Thoracic aorta (tissue), 2 donors: ENCODE results near the gene COL18A1. TPM values are rescaled to one million over a fixed set of nuclear protein-coding genes. Genes with fewer than 3 reads are reported as not detected.

ENCODE experiments used
- ATAC-seq: fragments of 150-250 bp; one replicate; pipeline ENCODE4 v1.8.0; 2017; ENCODE audit warnings: low read depth; ENCODE audit not compliant: insufficient number of reproducible peaks, low FRiP score
- DNase-seq: peaks from one replicate; pipeline ENCODE4 v3.0.0-alpha.2; 2020; ENCODE audit warnings: low spot score
- H3K27ac ChIP-seq, 2 donors: fragments of 200-600 bp; sonication (generic); 1 replicate in 1 of 2; 2 replicates in 1 of 2; pipeline ENCODE4 v1.5.1; 2016; ENCODE audit warnings: mild to moderate bottlenecking in 2 of 2, moderate library complexity in 2 of 2
- H3K27me3 ChIP-seq: fragments of 200-600 bp; sonication (generic); replicated peaks from 2 replicates; pipeline ENCODE4 v1.6.0; 2016; ENCODE audit warnings: mild to moderate bottlenecking; ENCODE audit not compliant: insufficient read depth
- H3K36me3 ChIP-seq: fragments of 200-600 bp; sonication (generic); one replicate; pipeline ENCODE4 v1.5.1; 2016
- H3K4me1 ChIP-seq, 2 donors: fragments of 200-600 bp; sonication (generic); 1 replicate in 1 of 2; 2 replicates in 1 of 2; pipeline versions ENCODE4 v1.5.1 to v1.6.0; 2016; ENCODE audit warnings: low read depth in 2 of 2, mild to moderate bottlenecking in 1 of 2; ENCODE audit not compliant: control insufficient read depth in 1 of 2
- H3K4me3 ChIP-seq: fragments of 200-600 bp; sonication (generic); 2 replicates; pipeline ENCODE4 v1.5.1; 2016; ENCODE audit warnings: mild to moderate bottlenecking
- H3K9me3 ChIP-seq: fragments of 200-600 bp; sonication (generic); 2 replicates; pipeline ENCODE4 v1.5.1; 2016
- CTCF ChIP-seq: fragments of 200-600 bp; sonication (generic); IDR thresholded peaks from one replicate; pipeline ENCODE4 v1.5.1; 2019; ENCODE audit warnings: antibody characterized with exemption
- total RNA-seq, 2 donors: library from RNA; depleted of rRNA; stranded (reverse); fragments of >200 nt; gene quantifications; one replicate each; pipeline versions ENCODE4 v1.1.0 to v1.2.3, GENCODE V29; 2016

COL18A1 gene
- total RNA-seq, 2 donors from 2014 or later = 507 to 811 TPM

DNA sequence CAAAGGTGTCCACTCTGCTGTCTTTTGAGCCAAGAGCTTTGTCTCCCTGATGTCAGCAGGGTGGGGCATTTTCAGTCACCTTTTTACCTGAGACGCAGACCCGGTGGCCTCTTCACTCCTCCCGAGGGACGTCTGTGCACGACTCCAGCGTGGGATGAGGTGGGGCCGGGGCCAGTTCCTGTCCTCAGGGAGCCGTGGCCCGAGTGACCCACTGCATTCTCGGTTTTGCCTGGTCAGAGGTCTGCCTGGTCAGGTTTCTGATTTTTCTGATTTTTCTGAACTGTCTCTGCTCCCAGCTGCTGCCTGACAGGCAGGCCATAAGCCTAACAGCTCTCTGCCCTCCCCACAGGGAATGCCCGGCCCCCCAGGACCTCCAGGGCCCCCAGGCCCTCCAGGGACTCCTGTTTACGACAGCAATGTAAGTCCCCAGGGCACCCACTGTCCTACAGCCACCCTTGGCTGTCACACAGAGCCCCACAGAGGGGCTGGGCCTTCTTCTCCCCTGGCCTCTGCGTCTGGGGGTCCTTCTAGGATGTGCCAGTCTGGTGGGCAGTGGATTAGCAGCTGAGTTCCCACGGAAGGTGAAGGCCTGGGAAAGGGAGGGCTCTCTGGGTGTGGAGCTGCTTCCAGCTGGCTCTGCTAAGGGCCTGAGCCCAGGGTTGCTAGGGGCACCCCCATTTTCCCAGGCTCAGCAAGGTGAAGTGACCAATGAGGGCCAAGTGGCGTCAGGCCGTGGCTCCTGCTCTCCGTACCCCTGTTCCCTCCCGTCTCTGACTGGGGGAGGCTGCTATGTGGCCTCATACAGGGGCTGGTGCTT, 91.4 kb downstream of the COL18A1 start:
- no peak overlapping the region for H3K4me3 ChIP-seq
- ATAC-seq = no peak
- H3K9me3 ChIP-seq = no peaks in the 10 kb centered on the region
- TF ChIP-seq CTCF = no peak
- H3K36me3 ChIP-seq = peaks cover 72% of the 10 kb centered on the region
- no peaks in the 10 kb centered on the region for H3K4me1 ChIP-seq
- H3K27me3 ChIP-seq = no peaks in the 10 kb centered on the region
- no peak overlapping the region for H3K27ac ChIP-seq
- DNase-seq = no peak

GRCh38 chr21:45496968-45497845, 92.2 kb downstream of the COL18A1 start:
- TF ChIP-seq CTCF = no peak

DNA sequence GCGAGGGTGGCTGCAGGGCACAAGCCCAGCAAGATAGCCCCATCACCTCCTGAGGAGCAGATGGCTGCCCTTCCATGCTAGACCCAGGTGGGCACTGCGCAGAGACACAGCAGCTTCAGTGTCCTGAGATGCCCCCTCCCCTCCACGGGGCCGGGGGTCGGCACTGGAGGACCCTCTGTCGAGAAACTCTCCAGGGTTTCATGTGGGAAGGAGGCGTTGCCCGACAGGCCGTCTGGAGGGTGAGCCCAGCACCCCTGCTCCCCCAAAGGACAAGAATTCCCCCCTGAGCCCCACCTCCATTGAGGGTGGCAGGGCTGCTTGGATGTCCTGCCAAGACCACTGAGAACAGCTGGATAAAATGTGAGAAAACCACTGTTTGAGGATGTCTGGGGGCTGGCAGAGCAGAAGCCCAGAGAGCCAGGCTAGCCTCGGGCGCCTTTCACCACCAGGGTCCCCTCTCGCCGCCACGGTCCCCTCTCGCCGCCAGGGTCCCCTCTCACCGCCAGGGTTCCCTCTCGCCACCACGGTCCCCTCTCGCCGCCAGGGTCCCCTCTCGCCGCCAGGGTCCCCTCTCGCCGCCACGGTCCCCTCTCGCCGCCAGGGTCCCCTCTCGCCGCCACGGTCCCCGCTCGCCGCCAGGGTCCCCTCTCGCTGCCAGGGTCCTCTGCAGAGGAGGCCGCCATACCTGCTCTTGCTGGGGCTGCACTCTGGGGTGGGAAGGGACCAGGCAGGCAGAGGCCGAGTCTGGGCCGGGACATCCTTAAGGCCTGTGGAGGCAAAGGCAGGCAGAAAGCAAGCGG, 93.1 kb downstream of the COL18A1 start:
- Histone ChIP-seq H3K9me3 (no peaks in the 10 kb centered on the region), H3K27me3 (no peaks in the 10 kb centered on the region), H3K4me1 (no peaks in the 10 kb centered on the region), H3K36me3 (peaks cover 64% of the 10 kb centered on the region), H3K27ac (no peak overlapping the region), H3K4me3 (no peak overlapping the region)
- DNase-seq (no peak), ATAC-seq (no peak)
- TF ChIP-seq CTCF = no peak

More at GRCh38 chr21:45496968-45497845, 92.2 kb downstream of the COL18A1 start:
- no peak for DNase-seq
- Histone ChIP-seq H3K4me1 (no peaks in the 10 kb centered on the region), H3K4me3 (no peak overlapping the region), H3K27me3 (no peaks in the 10 kb centered on the region), H3K9me3 (no peaks in the 10 kb centered on the region), H3K27ac (no peak overlapping the region), H3K36me3 (peaks cover 66% of the 10 kb centered on the region)
- ATAC-seq = no peak

- TF ChIP-seq CTCF = no peak
- H3K27ac ChIP-seq = no peak overlapping the region
- no peaks in the 10 kb centered on the region for H3K27me3 ChIP-seq
- H3K36me3 ChIP-seq = peaks cover 62% of the 10 kb centered on the region
- H3K4me1 ChIP-seq = no peaks in the 10 kb centered on the region
- no peaks in the 10 kb centered on the region for H3K9me3 ChIP-seq
- no peak overlapping the region for H3K4me3 ChIP-seq
- ATAC-seq = no peak
- DNase-seq = no peak
These were observed 93.7 kb downstream of the COL18A1 start for GRCh38 chr21:45498646-45499000.
